AG04450 (cell line): Measurements from ENCODE around the gene IL1RAPL2. TPM values are rescaled to one million over a fixed set of nuclear protein-coding genes. Genes with fewer than 3 reads are reported as not detected.
"Not testable (repeated sequence)": the region's sequence is repeated elsewhere in the genome, so short reads cannot be mapped to it uniquely, and the experiment has no call there.

Experiments
- CTCF ChIA-PET: fragments of 300-600, 350-600 bp; formaldehyde crosslinking; extraction: SDS; loops from one replicate; lab custom pipeline; 2022; ENCODE audit warnings: antibody characterized with exemption, inconsistent platforms; lab: Charles Lee
- POLR2A ChIA-PET: fragments of 350-600 bp; formaldehyde crosslinking; extraction: SDS; loops from one replicate; lab custom pipeline; 2021; ENCODE audit warnings: antibody characterized with exemption, inconsistent platforms; lab: Yijun Ruan, JAX
- DNase-seq: peaks from one replicate; pipeline ENCODE4 v3.0.0-alpha.2; 2011; ENCODE audit warnings: low read depth, low spot score
- H3K27ac ChIP-seq: one replicate; pipeline ENCODE4 v1.5.1; 2012; ENCODE audit warnings: low read depth, low read length, control low read depth
- H3K27me3 ChIP-seq: one replicate; pipeline ENCODE4 v1.6.0; 2012; ENCODE audit warnings: low read length; ENCODE audit not compliant: control insufficient read depth, insufficient read depth
- H3K4me3 ChIP-seq: 2 replicates; pipeline ENCODE4 v1.5.1; 2011; ENCODE audit warnings: mild to moderate bottlenecking, low read depth, low read length, control low read depth
- H3K9me3 ChIP-seq: 2 replicates; pipeline ENCODE4 v1.5.1; 2012; ENCODE audit warnings: low read length; ENCODE audit not compliant: control insufficient read depth, insufficient read depth
- polyA plus RNA-seq: library from polyadenylated mRNA; depleted of rRNA; stranded (reverse); fragments of >200 nt; gene quantifications from 2 replicates; pipeline ENCODE4 v1.2.3, GENCODE V29; 2011
- TF ChIP-seq, protein P1 (sequence below): IDR thresholded peaks from 2 replicates; pipeline ENCODE4 v1.5.1; 2011; ENCODE audit warnings: low read depth, low read length, control low read depth, inconsistent platforms

The IL1RAPL2 gene
- polyA plus RNA-seq, 1 experiment = 0.71 TPM

DNA sequence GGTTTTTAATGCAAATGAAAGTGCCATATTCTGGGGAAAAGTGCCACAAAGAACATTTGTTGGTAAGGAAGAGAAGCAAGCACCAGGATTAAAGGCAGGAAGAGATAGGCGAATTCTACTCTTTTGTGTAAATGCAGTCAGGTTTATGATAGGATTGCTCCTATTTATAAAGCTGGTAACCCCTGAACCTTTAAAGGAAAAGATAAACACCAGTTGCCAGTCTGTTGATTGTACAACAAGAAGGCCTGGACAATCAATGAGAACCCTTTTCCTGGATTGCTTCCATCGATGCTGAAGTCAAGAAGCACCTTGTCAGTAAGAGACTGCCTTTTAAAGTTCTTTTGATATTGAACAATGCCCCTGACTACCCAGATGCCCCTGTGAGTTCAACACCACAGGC lies 1098.2 kb downstream of the IL1RAPL2 start:
- H3K4me3 ChIP-seq = no peak overlapping the region
- TF ChIP-seq, protein P1, sequence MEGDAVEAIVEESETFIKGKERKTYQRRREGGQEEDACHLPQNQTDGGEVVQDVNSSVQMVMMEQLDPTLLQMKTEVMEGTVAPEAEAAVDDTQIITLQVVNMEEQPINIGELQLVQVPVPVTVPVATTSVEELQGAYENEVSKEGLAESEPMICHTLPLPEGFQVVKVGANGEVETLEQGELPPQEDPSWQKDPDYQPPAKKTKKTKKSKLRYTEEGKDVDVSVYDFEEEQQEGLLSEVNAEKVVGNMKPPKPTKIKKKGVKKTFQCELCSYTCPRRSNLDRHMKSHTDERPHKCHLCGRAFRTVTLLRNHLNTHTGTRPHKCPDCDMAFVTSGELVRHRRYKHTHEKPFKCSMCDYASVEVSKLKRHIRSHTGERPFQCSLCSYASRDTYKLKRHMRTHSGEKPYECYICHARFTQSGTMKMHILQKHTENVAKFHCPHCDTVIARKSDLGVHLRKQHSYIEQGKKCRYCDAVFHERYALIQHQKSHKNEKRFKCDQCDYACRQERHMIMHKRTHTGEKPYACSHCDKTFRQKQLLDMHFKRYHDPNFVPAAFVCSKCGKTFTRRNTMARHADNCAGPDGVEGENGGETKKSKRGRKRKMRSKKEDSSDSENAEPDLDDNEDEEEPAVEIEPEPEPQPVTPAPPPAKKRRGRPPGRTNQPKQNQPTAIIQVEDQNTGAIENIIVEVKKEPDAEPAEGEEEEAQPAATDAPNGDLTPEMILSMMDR = no peak
- no peaks in the 10 kb centered on the region for H3K27me3 ChIP-seq
- POLR2A ChIA-PET = no interaction called here
- H3K9me3 ChIP-seq = no peaks in the 10 kb centered on the region
- CTCF ChIA-PET = no interaction called here
- H3K27ac ChIP-seq = no peak overlapping the region
- DNase-seq = no peak

DNA sequence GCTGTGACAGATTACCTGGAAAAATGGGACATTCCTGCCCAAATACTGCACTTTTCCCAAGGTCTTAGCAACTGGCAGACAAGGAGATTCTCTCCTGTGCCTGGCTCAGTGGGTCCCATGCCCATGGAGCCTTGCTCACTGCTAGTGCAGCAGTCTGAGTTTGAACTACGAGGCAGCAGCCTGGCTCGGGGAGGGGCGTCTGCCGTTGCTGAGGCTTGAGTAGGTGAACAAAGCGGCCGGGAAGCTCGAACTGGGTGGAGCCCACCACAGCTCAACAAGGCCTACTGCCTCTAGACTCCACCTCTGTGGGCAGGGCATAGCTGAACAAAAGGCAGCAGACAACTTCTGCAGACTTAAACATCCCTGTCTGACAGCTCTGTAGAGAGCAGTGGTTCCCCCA lies 1118.3 kb downstream of the IL1RAPL2 start:
- H3K4me3 ChIP-seq, H3K27ac ChIP-seq, H3K27me3 ChIP-seq, H3K9me3 ChIP-seq, POLR2A ChIA-PET, CTCF ChIA-PET, DNase-seq: not testable (repeated sequence)

DNA sequence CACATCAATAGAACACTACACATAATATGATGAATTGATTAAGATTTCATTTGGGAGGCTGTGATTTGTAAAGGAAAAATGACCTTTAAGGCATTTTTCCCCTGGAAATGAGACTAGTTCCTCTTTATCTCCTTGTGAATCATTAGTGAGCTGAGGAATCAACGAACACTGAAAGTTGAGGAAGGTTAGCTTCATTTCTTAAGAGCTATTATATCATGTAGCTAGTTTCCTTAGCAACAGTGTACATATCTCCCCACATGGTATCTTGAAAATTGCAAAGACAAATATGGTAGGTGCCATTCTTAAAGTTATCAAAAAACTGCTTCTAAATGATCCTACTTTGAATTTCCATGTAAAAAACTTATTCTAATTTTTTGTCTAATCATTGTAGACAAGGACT lies 1128.8 kb downstream of the IL1RAPL2 start:
- Histone ChIP-seq H3K27ac (no peak overlapping the region), H3K9me3 (no peaks in the 10 kb centered on the region), H3K4me3 (no peak overlapping the region), H3K27me3 (no peaks in the 10 kb centered on the region)
- POLR2A ChIA-PET = no interaction called here
- CTCF ChIA-PET = no interaction called here
- no peak for DNase-seq
- TF ChIP-seq, protein P1 = no peak

DNA sequence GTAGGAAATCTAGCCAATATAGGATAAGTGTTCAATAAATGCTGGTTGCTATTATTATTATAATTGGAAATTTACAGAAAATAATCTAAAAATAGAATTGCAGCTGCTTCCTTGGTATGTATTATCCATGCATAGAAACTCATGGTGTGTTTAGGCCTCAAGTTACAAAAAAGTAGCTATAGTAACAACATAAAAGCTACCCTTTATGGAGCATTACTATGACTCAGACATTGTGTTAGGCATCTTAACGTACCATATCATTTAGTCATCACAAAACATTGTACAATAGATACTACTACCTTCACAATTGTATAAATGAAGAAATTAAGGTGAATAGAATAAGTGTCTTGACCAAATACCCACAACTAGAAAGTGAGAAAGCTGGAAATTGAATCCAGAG lies 1129.5 kb downstream of the IL1RAPL2 start:
- no peak overlapping the region for H3K4me3 ChIP-seq
- TF ChIP-seq, protein P1 = no peak
- no peak overlapping the region for H3K27ac ChIP-seq
- H3K9me3 ChIP-seq = no peaks in the 10 kb centered on the region
- no peak for DNase-seq
- H3K27me3 ChIP-seq = no peaks in the 10 kb centered on the region
- CTCF ChIA-PET = no interaction called here
- POLR2A ChIA-PET = no interaction called here

DNA sequence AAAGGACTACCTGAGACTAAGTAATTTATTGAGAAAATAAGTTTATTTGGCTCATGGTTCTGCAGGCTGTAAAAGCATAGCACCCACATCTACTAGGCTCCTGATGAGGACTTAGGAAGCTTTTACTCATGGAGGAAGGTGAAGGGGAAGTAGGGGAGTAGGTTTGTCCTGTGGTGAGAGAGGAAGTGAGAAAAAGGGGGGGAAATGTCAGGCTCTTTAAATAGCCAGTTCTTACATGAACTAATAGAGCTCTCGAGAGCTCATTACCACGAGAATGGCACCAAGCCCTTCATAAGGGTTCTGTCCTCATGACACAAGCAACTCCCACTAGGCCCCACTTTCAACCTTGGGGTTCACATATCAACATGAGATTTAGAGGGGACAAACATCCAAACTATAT lies 1130.9 kb downstream of the IL1RAPL2 start:
- CTCF ChIA-PET = no interaction called here
- H3K27me3 ChIP-seq = no peaks in the 10 kb centered on the region
- H3K4me3 ChIP-seq = no peak overlapping the region
- TF ChIP-seq, protein P1 = no peak
- H3K27ac ChIP-seq = no peak overlapping the region
- no peaks in the 10 kb centered on the region for H3K9me3 ChIP-seq
- POLR2A ChIA-PET = no interaction called here
- DNase-seq = no peak
